ENCODE results near the gene KCNN3. TPM values are rescaled to one million over a fixed set of nuclear protein-coding genes. Genes with fewer than 3 reads are reported as not detected.

The KCNN3 gene
- total RNA-seq, 2 experiments from 2014 or later = not detected

DNA sequence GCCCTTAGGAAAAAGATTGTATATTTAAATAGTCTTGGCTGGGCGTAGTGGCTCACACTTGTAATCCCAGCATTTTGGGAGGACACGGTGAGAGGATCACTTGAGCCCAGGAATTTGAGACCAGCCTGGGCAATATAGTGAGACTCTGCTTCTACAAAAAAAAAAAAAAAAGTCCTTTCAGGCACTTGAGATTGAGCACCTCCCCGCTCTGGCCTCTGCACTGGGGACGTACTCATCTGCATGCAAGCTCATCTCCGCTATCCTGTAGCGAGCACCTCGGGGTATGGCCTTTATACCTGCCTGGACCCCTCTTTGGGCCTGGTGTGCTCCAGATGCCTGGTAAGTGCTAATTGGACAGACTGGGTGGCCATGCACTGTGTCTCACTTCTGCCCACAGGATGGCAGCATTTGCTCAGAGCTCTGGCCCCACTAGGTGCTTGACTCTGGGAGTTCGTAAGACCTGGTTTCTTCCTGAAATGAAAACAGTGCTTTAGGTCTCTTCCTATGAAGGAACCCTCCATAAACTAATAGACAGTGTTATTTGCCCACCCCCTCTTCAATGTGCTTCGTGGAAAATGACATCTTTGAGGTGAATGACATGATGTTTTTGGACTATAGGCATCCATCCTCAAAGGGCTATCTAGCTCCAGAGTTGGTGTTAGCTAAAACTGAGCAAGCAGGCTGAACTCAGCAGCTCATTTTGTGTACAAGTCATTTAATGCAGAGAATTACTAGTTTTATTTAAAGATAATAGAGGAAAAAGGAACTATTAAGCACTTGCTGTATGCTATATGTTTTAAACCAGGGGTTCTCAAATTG, 200.4 kb downstream of the KCNN3 start:
- no peak overlapping the region for H3K4me3 Mint-ChIP-seq
- ChIA-PET POLR2A (no interaction called here), CTCF (interaction anchor here (0.5 to 4.9 kb wide), 44 partner anchors 9 to 330 kb away, joined by 3 to 91 read pairs (median 4); partner anchors contain the start of genes KCNN3, PBXIP1 and PMVK)
- peak; percentile 100 for ATAC-seq
- no peak overlapping the region for H3K27ac Mint-ChIP-seq
- peaks cover 12% of the 10 kb centered on the region for H3K4me1 Mint-ChIP-seq (ENCODE audit: low read depth)
- DNase-seq = peak; percentile 82
- H3K36me3 Mint-ChIP-seq (ENCODE audit: low read depth) = no peaks in the 10 kb centered on the region
- H3K9me3 Mint-ChIP-seq (ENCODE audit: insufficient read depth) = no peaks in the 10 kb centered on the region
- peaks cover 2% of the 10 kb centered on the region for H3K27me3 Mint-ChIP-seq (ENCODE audit: low read depth)

DNA sequence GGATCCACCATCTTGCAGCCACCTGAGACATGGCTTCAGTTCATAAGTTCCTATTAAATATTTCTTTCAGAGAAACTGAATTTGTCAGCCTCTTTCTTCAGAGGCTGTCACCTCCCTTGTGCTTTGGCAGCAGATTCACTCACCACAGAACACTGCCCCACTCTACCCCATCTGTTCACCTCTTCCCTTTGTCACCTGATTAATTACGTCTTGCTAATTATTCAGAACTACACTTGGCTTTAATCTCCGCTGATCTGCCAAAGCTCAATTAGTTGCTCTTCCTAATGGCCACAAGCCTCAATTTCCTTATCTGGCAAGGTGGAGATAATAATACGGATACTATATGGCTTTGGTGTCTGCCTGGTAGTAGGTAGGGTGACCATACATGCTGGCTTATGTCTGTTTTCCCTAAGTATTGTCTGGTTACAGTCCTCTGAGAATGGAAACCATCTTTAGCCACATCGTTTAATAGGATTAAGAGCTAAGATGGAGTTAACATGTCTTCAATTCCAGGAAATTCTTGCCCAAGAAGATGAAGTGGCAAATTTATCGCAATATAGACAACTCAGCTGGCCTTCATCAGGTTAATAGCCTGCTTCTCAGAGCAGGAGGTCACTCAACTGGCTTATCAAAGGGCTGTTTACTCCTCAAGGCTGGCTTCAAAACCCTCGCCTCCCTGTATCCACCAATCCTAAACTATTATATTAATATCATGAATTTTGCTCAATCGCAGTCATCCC, 203.9 kb downstream of the KCNN3 start:
- peaks cover 7% of the 10 kb centered on the region for H3K4me1 Mint-ChIP-seq (ENCODE audit: low read depth)
- peaks cover 11% of the 10 kb centered on the region for H3K27me3 Mint-ChIP-seq (ENCODE audit: low read depth)
- no peak overlapping the region for H3K27ac Mint-ChIP-seq
- POLR2A ChIA-PET = no interaction called here
- H3K36me3 Mint-ChIP-seq (ENCODE audit: low read depth) = no peaks in the 10 kb centered on the region
- DNase-seq = no peak
- ATAC-seq = no peak
- H3K4me3 Mint-ChIP-seq = no peak overlapping the region
- H3K9me3 Mint-ChIP-seq (ENCODE audit: insufficient read depth) = no peaks in the 10 kb centered on the region
- CTCF ChIA-PET = interaction anchor here (1.3 to 3.0 kb wide), 2 partner anchors 107 to 213 kb away, joined by 5 to 8 read pairs; no protein-coding TSS in a partner anchor

DNA sequence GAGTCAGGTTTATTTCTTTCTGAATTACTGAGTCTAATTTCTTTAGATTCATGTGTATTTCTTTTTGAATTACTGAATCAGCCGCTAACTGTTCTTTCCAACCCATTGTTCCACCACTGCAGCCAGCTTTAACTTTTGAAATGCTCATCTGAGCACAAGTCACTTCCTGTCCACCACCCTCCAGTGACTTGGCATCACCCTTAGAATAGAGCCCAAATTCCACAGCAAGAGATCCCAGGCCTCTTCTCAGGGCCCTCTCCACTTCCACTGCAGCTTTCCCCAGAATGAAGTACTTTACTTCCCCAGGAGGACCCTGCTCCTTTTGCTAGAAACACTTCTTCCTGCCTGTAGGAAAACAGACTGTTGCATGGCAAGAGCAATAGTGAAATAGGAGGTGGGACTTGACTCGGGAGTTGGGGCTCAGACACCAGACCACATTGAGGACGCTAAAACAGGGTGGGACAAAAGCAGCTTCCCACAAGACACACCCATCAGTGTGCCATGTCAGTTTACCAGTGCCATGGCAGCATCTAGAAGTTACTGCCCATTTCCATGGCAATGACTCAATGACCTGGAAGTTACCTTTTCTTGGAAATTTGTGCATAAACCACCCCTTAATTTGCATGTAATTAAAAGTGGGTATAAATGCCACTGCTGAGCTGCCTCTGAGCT, 205.6 kb downstream of the KCNN3 start:
- POLR2A ChIA-PET = interaction anchor here (0.8 kb wide), 1 partner anchor 60 kb away, joined by 5 read pairs; no protein-coding TSS in a partner anchor

DNA sequence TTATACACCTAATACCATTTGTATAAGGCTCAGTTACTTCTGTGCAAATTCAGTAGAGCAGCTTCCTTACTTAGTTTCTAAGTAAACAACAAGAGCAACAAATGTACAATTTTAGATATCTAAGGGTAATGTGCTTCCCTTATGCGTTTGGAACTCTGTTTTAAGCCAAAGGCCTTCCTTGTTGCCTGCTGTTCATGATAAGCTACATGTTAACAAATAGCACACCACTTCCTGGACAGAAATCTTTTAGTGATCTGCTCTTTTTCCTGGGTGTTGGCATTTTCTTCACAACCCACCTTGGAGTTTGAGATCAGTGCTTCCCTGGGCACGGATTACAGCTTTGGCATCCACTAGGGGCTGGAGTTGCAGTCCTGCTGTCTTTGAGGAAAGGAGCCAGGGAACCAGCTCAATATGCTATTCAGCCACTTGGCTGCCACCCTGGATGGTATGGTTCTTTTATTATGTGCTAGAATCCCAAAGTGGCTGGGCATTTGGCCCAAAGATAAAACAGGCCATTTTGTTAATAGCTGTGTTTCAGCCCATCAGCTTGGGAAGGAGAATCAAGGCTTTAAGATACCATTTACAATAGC, 206.5 kb downstream of the KCNN3 start:
- Mint-ChIP-seq H3K36me3 (ENCODE audit: low read depth) (no peaks in the 10 kb centered on the region), H3K27me3 (ENCODE audit: low read depth) (peaks cover 29% of the 10 kb centered on the region), H3K9me3 (ENCODE audit: insufficient read depth) (no peaks in the 10 kb centered on the region), H3K27ac (no peak overlapping the region), H3K4me1 (ENCODE audit: low read depth) (peaks cover 2% of the 10 kb centered on the region), H3K4me3 (no peak overlapping the region)
- no peak for DNase-seq
- ChIA-PET POLR2A (no interaction called here), CTCF (interaction anchor here (0.8 to 3.0 kb wide), 5 partner anchors 27 to 215 kb away, joined by 3 to 8 read pairs (median 5); no protein-coding TSS in a partner anchor)
- no peak for ATAC-seq

More for the DNA sequence above, 205.6 kb downstream of the KCNN3 start:
- no peaks in the 10 kb centered on the region for H3K36me3 Mint-ChIP-seq (ENCODE audit: low read depth)
- H3K27me3 Mint-ChIP-seq (ENCODE audit: low read depth) = peaks cover 21% of the 10 kb centered on the region
- CTCF ChIA-PET = interaction anchor here (0.9 to 3.0 kb wide), 4 partner anchors 28 to 214 kb away, joined by 3 to 8 read pairs (median 6); no protein-coding TSS in a partner anchor
- ATAC-seq = no peak
- no peaks in the 10 kb centered on the region for H3K9me3 Mint-ChIP-seq (ENCODE audit: insufficient read depth)
- DNase-seq = no peak
- no peak overlapping the region for H3K27ac Mint-ChIP-seq
- no peak overlapping the region for H3K4me3 Mint-ChIP-seq
- peaks cover 2% of the 10 kb centered on the region for H3K4me1 Mint-ChIP-seq (ENCODE audit: low read depth)

GRCh38 chr1:154661110-154661509, 209.0 kb downstream of the KCNN3 start:
- ATAC-seq (no peak), DNase-seq (no peak)
- CTCF ChIA-PET = interaction anchor here (1.2 kb wide), 1 partner anchor 9 kb away, joined by 4 read pairs; no protein-coding TSS in a partner anchor
- Mint-ChIP-seq H3K9me3 (ENCODE audit: insufficient read depth) (no peaks in the 10 kb centered on the region), H3K4me1 (ENCODE audit: low read depth) (peaks cover 2% of the 10 kb centered on the region), H3K27me3 (ENCODE audit: low read depth) (peaks cover 48% of the 10 kb centered on the region), H3K36me3 (ENCODE audit: low read depth) (no peaks in the 10 kb centered on the region), H3K4me3 (no peak overlapping the region), H3K27ac (no peak overlapping the region)
- POLR2A ChIA-PET = no interaction called here

DNA sequence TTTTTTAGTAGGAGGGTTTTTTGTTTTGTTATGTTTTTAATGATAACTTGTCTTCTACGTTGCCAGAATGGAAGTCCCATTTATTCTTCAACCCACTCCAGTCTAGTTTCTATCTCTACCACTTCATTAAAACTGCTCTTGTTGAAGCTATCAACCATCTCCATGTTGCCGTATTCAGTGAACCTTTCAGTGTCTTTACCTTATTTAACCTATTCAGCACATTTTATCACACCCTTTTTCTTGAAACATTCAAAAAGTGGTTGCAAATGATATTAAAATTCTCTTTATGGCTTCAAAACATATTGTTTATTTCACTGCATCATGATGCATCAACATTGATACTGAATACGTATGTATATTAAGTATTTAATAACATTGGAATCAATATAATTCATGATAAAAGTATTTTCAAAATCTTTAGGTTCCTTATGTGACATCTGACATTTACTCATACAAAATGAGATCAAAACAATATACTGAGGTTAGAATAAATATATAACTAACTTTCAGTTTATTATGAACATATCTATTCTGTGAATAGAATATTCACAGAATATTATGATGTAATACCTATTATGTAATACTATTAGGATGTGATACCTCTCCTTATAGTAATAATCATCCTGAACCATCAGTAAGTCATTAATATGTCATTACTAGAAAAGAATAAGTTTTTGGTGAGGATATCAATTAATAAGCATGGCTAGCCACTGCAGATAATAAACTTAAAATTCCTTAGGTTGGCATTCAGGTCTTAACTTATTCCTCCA, 210.1 kb downstream of the KCNN3 start:
- no peak overlapping the region for H3K27ac Mint-ChIP-seq
- ATAC-seq = no peak
- POLR2A ChIA-PET = no interaction called here
- no peak overlapping the region for H3K4me3 Mint-ChIP-seq
- CTCF ChIA-PET = interaction anchor here (1.2 kb wide), 1 partner anchor 10 kb away, joined by 4 read pairs; no protein-coding TSS in a partner anchor
- no peaks in the 10 kb centered on the region for H3K9me3 Mint-ChIP-seq (ENCODE audit: insufficient read depth)
- H3K4me1 Mint-ChIP-seq (ENCODE audit: low read depth) = peaks cover 2% of the 10 kb centered on the region
- no peak for DNase-seq
- no peaks in the 10 kb centered on the region for H3K36me3 Mint-ChIP-seq (ENCODE audit: low read depth)
- H3K27me3 Mint-ChIP-seq (ENCODE audit: low read depth) = peaks cover 54% of the 10 kb centered on the region

GRCh38 chr1:154657556-154657955, 212.5 kb downstream of the KCNN3 start:
- POLR2A ChIA-PET = no interaction called here
- no peaks in the 10 kb centered on the region for H3K36me3 Mint-ChIP-seq (ENCODE audit: low read depth)
- no peak overlapping the region for H3K4me3 Mint-ChIP-seq
- no peak overlapping the region for H3K27ac Mint-ChIP-seq
- no peaks in the 10 kb centered on the region for H3K9me3 Mint-ChIP-seq (ENCODE audit: insufficient read depth)
- H3K27me3 Mint-ChIP-seq (ENCODE audit: low read depth) = peaks cover 65% of the 10 kb centered on the region
- H3K4me1 Mint-ChIP-seq (ENCODE audit: low read depth) = no peaks in the 10 kb centered on the region
- DNase-seq (no peak), ATAC-seq (no peak)
- CTCF ChIA-PET = interaction anchor here (1.6 kb wide), 1 partner anchor 10 kb away, joined by 3 read pairs; no protein-coding TSS in a partner anchor

- Mint-ChIP-seq H3K36me3 (ENCODE audit: low read depth) (no peaks in the 10 kb centered on the region), H3K4me3 (no peak overlapping the region), H3K4me1 (ENCODE audit: low read depth) (no peaks in the 10 kb centered on the region), H3K27me3 (ENCODE audit: low read depth) (peaks cover 47% of the 10 kb centered on the region), H3K9me3 (ENCODE audit: insufficient read depth) (no peaks in the 10 kb centered on the region), H3K27ac (no peak overlapping the region)
- no peak for DNase-seq
- POLR2A ChIA-PET = interaction anchor here (0.6 kb wide), 1 partner anchor 408 kb away, joined by 3 read pairs; no protein-coding TSS in a partner anchor
- ATAC-seq = no peak
- CTCF ChIA-PET = interaction anchor here (0.9 to 1.7 kb wide), 2 partner anchors 17 to 172 kb away, joined by 3 to 4 read pairs; no protein-coding TSS in a partner anchor
Observed at GRCh38 chr1:154652893-154653292, 217.2 kb downstream of the KCNN3 start.

Measured in activated CD8-positive, alpha-beta T cell treated with anti-CD3 and anti-CD28 coated beads, Interleukin-2, amount 10 ng/mL, durations not matched to agents 7 days and 5 days (primary cell).